Ishikawa (cell line): ENCODE results near the gene SCO1.

Experiments used
- CEBPB ChIP-seq: IDR thresholded peaks from 2 replicates; pipeline ENCODE4 v1.6.1; 2012
- CREB1 ChIP-seq: IDR thresholded peaks from 2 replicates; pipeline ENCODE4 v1.6.1; 2012; ENCODE audit warnings: low read depth
- EGR1 ChIP-seq: IDR thresholded peaks from 2 replicates; pipeline ENCODE4 v1.6.1; 2012
- EP300 ChIP-seq: IDR thresholded peaks from 2 replicates; pipeline ENCODE4 v1.6.1; 2012; ENCODE audit warnings: borderline replicate concordance
- FOXM1 ChIP-seq: IDR thresholded peaks from 2 replicates; pipeline ENCODE4 v1.6.1; 2012; ENCODE audit warnings: low read depth, borderline replicate concordance
- MAX ChIP-seq: IDR thresholded peaks from 2 replicates; pipeline ENCODE4 v1.6.1; 2012
- NFIC ChIP-seq: IDR thresholded peaks from 2 replicates; pipeline ENCODE4 v1.6.1; 2012
- RAD21 ChIP-seq: IDR thresholded peaks from 2 replicates; pipeline ENCODE4 v1.6.1; 2012; ENCODE audit warnings: low read depth
- REST ChIP-seq: IDR thresholded peaks from 2 replicates; pipeline ENCODE4 v1.6.1; 2012; ENCODE audit warnings: low read depth, mild to moderate bottlenecking
- TAF1 ChIP-seq: IDR thresholded peaks from 2 replicates; pipeline ENCODE4 v1.6.1; 2012; ENCODE audit warnings: low read depth, mild to moderate bottlenecking
- TCF12 ChIP-seq: IDR thresholded peaks from 2 replicates; pipeline ENCODE4 v1.6.1; 2012; ENCODE audit warnings: low read depth
- TEAD4 ChIP-seq: IDR thresholded peaks from 2 replicates; pipeline ENCODE4 v1.6.1; 2012
- USF1 ChIP-seq: IDR thresholded peaks from 2 replicates; pipeline ENCODE4 v1.6.1; 2012
- YY1 ChIP-seq: IDR thresholded peaks from 2 replicates; pipeline ENCODE4 v1.6.1; 2012; ENCODE audit warnings: low read depth
- ZBTB7A ChIP-seq: IDR thresholded peaks from 2 replicates; pipeline ENCODE4 v1.6.1; 2012; ENCODE audit warnings: low read depth

Gene SCO1

GRCh38 chr17:10716218-10716617 is 18.9 kb upstream of the SCO1 start:
- no peak for TF ChIP-seq TAF1
- TF ChIP-seq TEAD4, result no peak
- TF ChIP-seq CEBPB, result no peak
- TF ChIP-seq ZBTB7A, result no peak
- TF ChIP-seq TCF12, result no peak
- TF ChIP-seq RAD21, result no peak
- no peak for TF ChIP-seq USF1
- no peak for TF ChIP-seq MAX
- TF ChIP-seq CREB1, result no peak
- no peak for TF ChIP-seq YY1
- TF ChIP-seq EP300, result no peak
- no peak for TF ChIP-seq REST
- no peak for TF ChIP-seq EGR1
- TF ChIP-seq NFIC, result no peak

- TF ChIP-seq MAX (no peak), NFIC (no peak), REST (no peak), FOXM1 (no peak), CREB1 (no peak), EP300 (no peak), YY1 (no peak), TCF12 (no peak), CEBPB (no peak), TEAD4 (no peak), TAF1 (no peak), ZBTB7A (no peak), EGR1 (no peak)
These were observed 16.0 kb upstream of the SCO1 start for GRCh38 chr17:10713318-10713717.

- TF ChIP-seq NFIC, result no peak
- no peak for TF ChIP-seq CREB1
- no peak for TF ChIP-seq MAX
- no peak for TF ChIP-seq TEAD4
- no peak for TF ChIP-seq EGR1
- TF ChIP-seq TAF1, result no peak
- TF ChIP-seq TCF12, result no peak
- no peak for TF ChIP-seq YY1
- no peak for TF ChIP-seq REST
- TF ChIP-seq CEBPB, result no peak
- TF ChIP-seq EP300, result no peak
- no peak for TF ChIP-seq RAD21
- no peak for TF ChIP-seq FOXM1
- no peak for TF ChIP-seq USF1
- no peak for TF ChIP-seq ZBTB7A
These were observed 8.4 kb upstream of the SCO1 start for GRCh38 chr17:10705727-10706126.

- TF ChIP-seq NFIC, result no peak
- TF ChIP-seq EP300, result no peak
- no peak for TF ChIP-seq REST
- TF ChIP-seq CREB1, result no peak
- TF ChIP-seq YY1, result no peak
- no peak for TF ChIP-seq MAX
- no peak for TF ChIP-seq USF1
- TF ChIP-seq EGR1, result no peak
- TF ChIP-seq FOXM1, result no peak
- TF ChIP-seq ZBTB7A, result no peak
- no peak for TF ChIP-seq TCF12
- TF ChIP-seq RAD21, result no peak
- TF ChIP-seq TEAD4, result no peak
- TF ChIP-seq CEBPB, result no peak
- no peak for TF ChIP-seq TAF1
These were observed 5.2 kb upstream of the SCO1 start for GRCh38 chr17:10702574-10702973.
